K562 (cell line): ENCODE measurements around the gene ADRM1. TPM values are rescaled to one million over a fixed set of nuclear protein-coding genes. Genes with fewer than 3 reads are reported as not detected.
A peak's percentile ranks its signal among the peaks of the same experiment; 100 is the strongest.

Experiments
- E2F3 ChIP-seq: fragments of 250-450 bp; sonication (Bioruptor Pico); IDR thresholded peaks from 2 replicates; pipeline ENCODE4 v1.4.0; 2020; ENCODE audit warnings: mild to moderate bottlenecking
- ERF ChIP-seq: fragments of 450-650 bp; formaldehyde crosslinking; IDR thresholded peaks from 2 replicates; pipeline ENCODE4 v1.4.0; 2020; ENCODE audit warnings: mild to moderate bottlenecking, mixed read lengths
- HNRNPL ChIP-seq: fragments of 200-400 bp; formaldehyde crosslinking; IDR thresholded peaks from 2 replicates; pipeline ENCODE4 v1.6.1; 2017; ENCODE audit warnings: low read depth, mild to moderate bottlenecking, low read length
- KLF6 ChIP-seq: fragments of 250-450 bp; sonication (Bioruptor Pico); IDR thresholded peaks from 2 replicates; pipeline ENCODE4 v1.4.0; 2020; ENCODE audit warnings: mild to moderate bottlenecking, moderate library complexity, borderline replicate concordance
- MAX ChIP-seq: sonication (generic); formaldehyde crosslinking; IDR thresholded peaks from 2 replicates; pipeline ENCODE4 v1.9.0; 2022; ENCODE audit warnings: mild to moderate bottlenecking, missing genetic modification reagents
- NR1H2 ChIP-seq: sonication (generic); formaldehyde crosslinking; IDR thresholded peaks from 2 replicates; pipeline ENCODE4 v1.4.0; 2020; ENCODE audit warnings: mild to moderate bottlenecking, missing genetic modification reagents
- POLR2A ChIP-seq: fragments of 450-650 bp; conservative IDR thresholded peaks from 2 replicates; pipeline ENCODE4 v1.6.1; 2016
- POLR2G ChIP-seq: fragments of 200-400 bp; formaldehyde crosslinking; IDR thresholded peaks from 2 replicates; pipeline ENCODE4 v1.6.1; 2017; ENCODE audit warnings: low read depth, mild to moderate bottlenecking, antibody characterized with exemption, low read length, moderate library complexity
- POLR2H ChIP-seq: IDR thresholded peaks from 2 replicates; pipeline ENCODE4 v1.6.1; 2016; ENCODE audit warnings: missing genetic modification characterization, low read depth, mild to moderate bottlenecking, control low read depth, missing compliant biosample characterization, moderate library complexity
- TCFL5 ChIP-seq: fragments of 250-450 bp; sonication (Bioruptor Pico); conservative IDR thresholded peaks from 2 replicates; pipeline ENCODE4 v1.6.1; 2021; ENCODE audit warnings: mild to moderate bottlenecking, moderate library complexity, matching md5 sums
- ZBTB33 ChIP-seq: sonication (generic); formaldehyde crosslinking; IDR thresholded peaks from 2 replicates; pipeline ENCODE4 v1.8.1; 2023; ENCODE audit warnings: mild to moderate bottlenecking, missing genetic modification reagents
- ZNF3 ChIP-seq: fragments of 250-450 bp; sonication (Bioruptor Pico); IDR thresholded peaks from 2 replicates; pipeline ENCODE4 v1.5.0; 2021; ENCODE audit warnings: mild to moderate bottlenecking, moderate library complexity
- ZNF586 ChIP-seq: fragments of 450-650 bp; formaldehyde crosslinking; conservative IDR thresholded peaks from 2 replicates; pipeline ENCODE4 v1.4.0; 2020; ENCODE audit warnings: mild to moderate bottlenecking, moderate library complexity
- polyA plus RNA-seq, 8 experiments: library from polyadenylated mRNA; depleted of rRNA in 4 of 8; stranded (reverse) in 5 of 8; unstranded in 3 of 8; fragments of >200 nt; fragmentation: Nextera tagmentation in 2 of 8; fragmentation: Illumina TruSeq in 1 of 8; extraction: Ambion mirVana in 2 of 8; extraction: Trizol in 1 of 8; gene quantifications; 2 replicates each; pipeline versions ENCODE4 v1.2.1 to v1.2.3, GENCODE V29; 2011 to 2014; ENCODE audit warnings: inconsistent platforms in 1 of 8, missing spikeins in 1 of 8
- total RNA-seq, 7 experiments: library from RNA; depleted of rRNA in 6 of 7; stranded (reverse); fragments of >200 nt in 6 of 7; fragmentation: Illumina TruSeq in 2 of 7; extraction: Trizol in 2 of 7; gene quantifications; 2 replicates each; pipeline versions ENCODE4 v1.2.1 to v1.2.3, GENCODE V29; 2011 to 2021; ENCODE audit warnings: low replicate concordance in 1 of 7

The ADRM1 gene
- total and polyA plus RNA-seq, 9 of the 15 experiments (the other 6 are each of a cell fraction or from before 2014, with no cell fraction given) = 5.0 to 223 (median 67.4) TPM

GRCh38 chr20:62351469-62352401 is 48.9 kb downstream of the ADRM1 start (continued):
- TF ChIP-seq ZBTB33 (CRISPR knock-in tag) (peak; percentile 68), E2F3 (CRISPR knock-in tag) (no peak), ZNF3 (CRISPR knock-in tag) (no peak), NR1H2 (CRISPR knock-in tag) (no peak), TCFL5 (no peak), HNRNPL (peak; percentile 61; the same call in 1 of the 2 replicates), KLF6 (CRISPR knock-in tag) (no peak), POLR2H (no peak), ERF (no peak), POLR2G (peak; percentile 23; the same call in 1 of the 2 replicates), POLR2A (no peak), MAX (CRISPR knock-in tag) (no peak), ZNF586 (CRISPR knock-in tag) (no peak)
- TF ChIP-seq, all 486 proteins: peak for 3
